GM12865 (cell line): Measurements from ENCODE around the gene ALLC.
A peak's percentile ranks its signal among the peaks of the same experiment; 100 is the strongest.
"Not testable (repeated sequence)": the region's sequence is repeated elsewhere in the genome, so short reads cannot be mapped to it uniquely, and the experiment has no call there.

Experiments
- DNase-seq: peaks from one replicate; pipeline ENCODE4 v3.0.0; 2010; ENCODE audit warnings: low read depth
- H3K4me3 ChIP-seq: 2 replicates; pipeline ENCODE4 v1.5.1; 2011; ENCODE audit warnings: mild to moderate bottlenecking, low read depth, low read length, control low read depth
- CTCF ChIP-seq: IDR thresholded peaks from 2 replicates; pipeline ENCODE4 v1.5.1; 2011; ENCODE audit warnings: low read length, control low read depth, low read depth, inconsistent platforms; ENCODE audit not compliant: insufficient read depth; ENCODE audit errors: missing control alignments

ALLC gene

DNA sequence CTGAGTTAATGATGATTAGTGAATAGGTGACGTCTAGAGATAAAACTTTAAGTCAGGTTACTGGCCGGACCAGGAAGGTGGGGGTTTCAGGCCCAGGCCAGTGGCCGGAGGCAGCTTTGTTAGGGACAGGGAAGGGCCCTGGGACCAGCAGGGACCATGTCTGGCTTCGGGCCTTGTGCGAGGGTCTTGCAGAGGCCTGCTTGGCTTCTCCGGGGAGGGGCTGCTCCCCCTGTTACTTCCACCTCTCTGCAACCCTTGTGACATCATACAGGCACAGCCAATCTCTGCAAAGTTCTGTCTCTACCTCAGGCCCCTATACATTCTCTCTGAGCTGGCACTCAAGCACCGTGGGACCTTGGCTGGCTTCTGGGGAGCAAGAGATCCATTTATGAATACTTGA lies at the start of gene ALLC:
TSS of gene ALLC (plus strand) at position 320 of the 400 bp plus-strand sequence. CDS start 12,958 bp downstream, outside the sequence.
- TF ChIP-seq CTCF = no peak
- H3K4me3 ChIP-seq = no peak within 1 kb of the TSS
- no peak for DNase-seq

- no peak for DNase-seq
- no peak overlapping the region for H3K4me3 ChIP-seq
- no peak for TF ChIP-seq CTCF
These were observed 49.4 kb upstream of the ALLC start for GRCh38 chr2:3608373-3609278.

GRCh38 chr2:3609279-3609673 lies 48.7 kb upstream of the ALLC start:
- DNase-seq = peak; percentile 84
- H3K4me3 ChIP-seq = not testable (repeated sequence)

DNA sequence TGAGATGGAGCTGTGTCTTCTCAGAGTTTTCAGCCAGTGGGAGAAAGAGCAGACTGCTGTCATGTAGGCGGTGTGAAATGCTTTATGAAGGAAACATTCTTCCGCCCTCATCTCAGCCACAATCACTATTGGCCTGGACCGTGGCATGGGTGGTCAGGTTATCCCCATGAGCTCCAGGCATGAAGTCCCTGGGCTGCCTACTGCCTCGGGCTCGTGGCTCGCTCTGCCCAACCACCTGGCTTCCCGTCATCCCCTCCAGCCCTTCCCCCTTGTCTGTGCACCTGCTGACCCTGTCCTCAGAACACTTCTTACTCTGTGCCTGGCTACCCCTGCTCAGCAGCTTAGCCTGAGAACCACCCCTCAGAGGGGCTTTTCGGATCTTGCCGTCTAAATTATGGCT lies 47.6 kb upstream of the ALLC start:
- H3K4me3 ChIP-seq = no peak overlapping the region
- TF ChIP-seq CTCF = no peak
- DNase-seq = no peak

DNA sequence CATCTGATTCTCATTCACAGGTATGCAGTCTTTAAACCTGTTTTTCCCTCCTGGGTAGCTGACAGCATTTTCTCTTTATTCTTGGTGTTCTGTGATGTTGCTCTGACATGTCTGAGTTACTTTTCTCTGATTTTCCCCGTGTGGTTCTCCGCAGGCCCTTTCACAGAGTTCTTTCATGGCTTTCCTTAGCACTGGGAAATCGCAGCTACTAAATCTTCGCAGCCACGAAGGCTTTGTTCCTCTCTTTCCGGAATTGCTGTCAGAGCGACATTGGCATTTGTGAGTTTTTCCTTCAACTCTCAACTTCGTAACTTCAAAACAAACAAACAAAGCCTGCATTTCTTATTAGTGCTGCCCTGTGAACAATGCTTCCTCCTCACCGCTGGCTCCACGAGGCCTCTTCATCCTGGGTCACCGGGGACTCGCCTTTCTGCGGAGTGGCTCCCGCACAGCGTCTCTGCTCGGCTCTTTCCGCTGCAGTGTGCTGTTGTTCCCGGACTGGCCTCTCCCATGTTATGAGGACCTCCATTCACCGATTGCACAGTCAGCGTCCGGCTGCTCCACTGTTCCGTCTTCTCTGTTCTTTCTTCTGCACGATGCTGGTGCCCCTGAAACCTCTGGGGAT lies 47.0 kb upstream of the ALLC start:
- no peak overlapping the region for H3K4me3 ChIP-seq
- DNase-seq = no peak
- no peak for TF ChIP-seq CTCF

DNA sequence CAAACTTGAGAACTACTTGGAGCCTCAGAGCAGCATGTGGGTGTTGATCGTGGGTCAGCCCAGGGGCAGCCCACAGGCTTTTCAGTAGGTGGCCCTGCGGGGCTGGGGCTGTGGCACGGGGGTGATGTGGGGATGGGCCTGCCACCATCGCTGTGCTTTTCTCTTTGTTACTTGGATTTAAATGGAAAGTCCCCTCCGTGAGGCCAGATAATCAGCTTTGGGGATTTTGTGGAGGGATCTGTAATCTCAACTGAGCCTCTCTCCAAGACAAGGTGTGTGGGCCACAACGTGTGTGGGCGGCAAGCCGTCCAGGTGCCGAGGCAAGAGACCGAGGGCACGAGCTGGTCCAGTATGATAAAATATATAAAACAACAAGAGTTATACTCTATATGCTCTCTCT lies 46.4 kb upstream of the ALLC start:
- H3K4me3 ChIP-seq = no peak overlapping the region
- TF ChIP-seq CTCF = no peak
- no peak for DNase-seq

DNA sequence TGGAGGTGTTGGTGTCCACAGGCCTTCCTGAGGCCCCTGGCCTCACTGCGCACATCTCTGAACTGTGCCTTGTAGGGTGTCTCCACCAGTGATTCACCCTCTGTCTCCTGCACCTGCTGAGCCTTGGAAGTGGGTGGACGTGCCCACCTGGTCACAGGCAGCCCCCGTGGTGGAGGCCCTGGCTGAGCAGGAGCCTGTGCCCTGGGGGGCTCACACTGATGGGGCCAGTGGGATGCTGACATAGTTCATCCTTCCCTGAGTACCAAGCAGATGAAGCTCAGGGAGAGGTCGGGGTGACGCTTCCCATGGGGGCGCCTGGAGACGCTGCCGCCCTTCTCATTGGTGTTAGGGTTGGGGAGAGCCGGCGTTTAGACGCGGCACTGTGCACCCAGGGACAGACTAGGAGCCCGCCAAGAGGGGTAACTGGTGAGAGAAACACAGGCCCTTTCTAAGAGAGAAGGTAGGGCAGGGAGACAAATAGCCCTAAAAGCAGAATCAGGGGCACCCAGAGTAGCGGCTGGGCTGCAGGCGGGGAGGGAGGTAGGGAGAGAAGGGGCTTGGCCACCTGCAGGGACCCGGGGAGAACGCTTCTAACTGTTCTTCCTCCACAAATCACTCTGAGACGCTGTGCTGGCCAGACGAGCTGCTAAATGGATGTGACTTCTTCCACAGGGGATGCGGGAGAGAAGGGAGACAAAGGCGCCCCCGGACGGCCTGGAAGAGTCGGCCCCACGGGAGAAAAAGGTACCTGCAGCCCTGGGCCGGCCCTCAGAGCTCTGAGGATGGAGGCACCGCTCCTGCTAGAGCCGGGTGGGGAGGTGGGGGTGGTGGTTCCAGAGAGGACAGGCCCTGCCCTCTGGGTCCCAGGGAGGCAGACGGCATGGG lies 45.1 kb upstream of the ALLC start:
- no peak overlapping the region for H3K4me3 ChIP-seq
- DNase-seq = no peak
- TF ChIP-seq CTCF = no peak
